Liver (tissue), 3 donors: ENCODE results near the gene DPM3.

ENCODE experiments used
- CTCF ChIP-seq: fragments of 150-350 bp; IDR thresholded peaks from 2 replicates; pipeline ENCODE4 v1.5.1; 2017; ENCODE audit warnings: improper control_type of control experiment, low read depth, low read length; ENCODE audit not compliant: missing input control
- EGR1 ChIP-seq, 2 donors: IDR thresholded peaks; 2 replicates each; pipeline ENCODE4 v1.6.1; 2016 to 2018; ENCODE audit warnings: antibody characterized with exemption in 2 of 2, low read depth in 2 of 2
- GABPA ChIP-seq, 2 donors: IDR thresholded peaks in 1 of 2; conservative IDR thresholded peaks in 1 of 2; 2 replicates each; pipeline ENCODE4 v1.6.1; 2016; ENCODE audit warnings: antibody characterized with exemption in 2 of 2, mild to moderate bottlenecking in 1 of 2, moderate library complexity in 1 of 2
- donor health status: healthy.
- donor health status: healthy.

GRCh38 chr1:155128755-155129473 lies 11.4 kb downstream of the DPM3 start:
- TF ChIP-seq GABPA (IDR thresholded peaks at IDR 0.05 in 1 of 2, conservative IDR thresholded peaks at IDR 0.05 in 1 of 2): peak in 1 of 2 donors; percentile 36
- TF ChIP-seq CTCF: no peak
- peak; percentile 10 to 39 for TF ChIP-seq EGR1 (IDR thresholded peaks at IDR 0.05; ENCODE audit: low read depth in 2 of 2)
